DND-41 (cell line): ENCODE results near the gene SLC6A3.

Experiments
- ATAC-seq: fragments of 200-7000 bp; cut with Tn5 transposase; 3 replicates; pipeline ENCODE4 v1.9.1; 2021; ENCODE audit warnings: low read depth; ENCODE audit not compliant: insufficient read depth
- DNase-seq: peaks from one replicate; pipeline ENCODE4 v3.0.0-alpha.2; 2020
- H2AFZ ChIP-seq: 2 replicates; pipeline ENCODE4 v1.6.0; 2012; ENCODE audit warnings: low read depth, low read length
- H3K27ac ChIP-seq: 2 replicates; pipeline ENCODE4 v1.5.1; 2012; ENCODE audit warnings: low read length, inconsistent platforms
- H3K27me3 ChIP-seq: fragments of 200-600 bp; sonication (generic); 2 replicates; pipeline ENCODE4 v1.6.0; 2012; ENCODE audit warnings: low read length, mild to moderate bottlenecking, inconsistent platforms; ENCODE audit not compliant: insufficient read depth, poor library complexity
- H3K36me3 ChIP-seq: 2 replicates; pipeline ENCODE4 v1.5.1; 2012; ENCODE audit warnings: low read length, inconsistent platforms; ENCODE audit not compliant: insufficient read depth
- H3K4me1 ChIP-seq: 2 replicates; pipeline ENCODE4 v1.5.1; 2012; ENCODE audit warnings: mild to moderate bottlenecking, low read length; ENCODE audit not compliant: insufficient read depth
- H3K4me2 ChIP-seq: 2 replicates; pipeline ENCODE4 v1.6.0; 2012; ENCODE audit warnings: mild to moderate bottlenecking, moderate library complexity, low read length, inconsistent platforms; ENCODE audit not compliant: insufficient read depth
- H3K4me3 ChIP-seq, 2 experiments: fragments of 200-600 bp in 1 of 2; shearing (Covaris generic) in 1 of 2; 2 replicates each; pipeline ENCODE4 v1.5.1; 2012 to 2016; ENCODE audit warnings: inconsistent platforms in 2 of 2, low read length in 2 of 2, mild to moderate bottlenecking in 2 of 2, low read depth in 1 of 2, moderate library complexity in 1 of 2
- H3K79me2 ChIP-seq: 2 replicates; pipeline ENCODE4 v1.6.0; 2012; ENCODE audit warnings: low read length, inconsistent platforms; ENCODE audit not compliant: insufficient read depth
- H3K9ac ChIP-seq: 2 replicates; pipeline ENCODE4 v1.6.0; 2012; ENCODE audit warnings: low read depth, mild to moderate bottlenecking, inconsistent platforms, low read length, moderate library complexity
- H3K9me3 ChIP-seq: 2 replicates; pipeline ENCODE4 v1.5.1; 2012; ENCODE audit warnings: low read length, moderate library complexity, mild to moderate bottlenecking, inconsistent platforms; ENCODE audit not compliant: insufficient read depth, severe bottlenecking
- H4K20me1 ChIP-seq: 2 replicates; pipeline ENCODE4 v1.6.0; 2012; ENCODE audit warnings: low read length; ENCODE audit not compliant: insufficient read depth
- CTCF ChIP-seq: IDR thresholded peaks from 2 replicates; pipeline ENCODE4 v1.5.1; 2012; ENCODE audit warnings: borderline replicate concordance, low read length, moderate library complexity, mild to moderate bottlenecking; ENCODE audit not compliant: poor library complexity, severe bottlenecking; ENCODE audit errors: extremely low read depth
- EZH2 ChIP-seq: IDR thresholded peaks from 3 replicates; pipeline ENCODE4 v1.6.1; 2012; ENCODE audit warnings: borderline replicate concordance, low read depth, mild to moderate bottlenecking, moderate library complexity, low read length, inconsistent platforms; ENCODE audit not compliant: severe bottlenecking

Gene SLC6A3

GRCh38 chr5:1470762-1471211 is 25.5 kb upstream of the SLC6A3 start:
- Histone ChIP-seq H3K4me3 (no peak overlapping the region), H3K36me3 (peaks cover 83% of the 10 kb centered on the region), H3K9ac (no peak overlapping the region), H3K27ac (no peak overlapping the region), H2AFZ (no peak overlapping the region), H3K4me2 (no peak overlapping the region), H3K27me3 (no peaks in the 10 kb centered on the region), H3K79me2 (no peaks in the 10 kb centered on the region), H3K9me3 (peaks cover 1% of the 10 kb centered on the region), H4K20me1 (no peaks in the 10 kb centered on the region), H3K4me1 (no peaks in the 10 kb centered on the region)
- TF ChIP-seq EZH2, result no peak
- TF ChIP-seq CTCF, result no peak
- ATAC-seq (no peak), DNase-seq (no peak)

- no peaks in the 10 kb centered on the region for H3K4me1 ChIP-seq
- TF ChIP-seq EZH2 (no peak), CTCF (peak; percentile 10)
- no peak overlapping the region for H3K9ac ChIP-seq
- H3K27me3 ChIP-seq, result no peaks in the 10 kb centered on the region
- no peak overlapping the region for H3K4me3 ChIP-seq
- H2AFZ ChIP-seq, result no peak overlapping the region
- H4K20me1 ChIP-seq, result no peaks in the 10 kb centered on the region; the same call in 1 of the 2 replicates
- H3K4me2 ChIP-seq, result no peak overlapping the region
- no peaks in the 10 kb centered on the region for H3K79me2 ChIP-seq
- H3K9me3 ChIP-seq, result peaks cover 2% of the 10 kb centered on the region
- ATAC-seq (no peak), DNase-seq (no peak)
- peaks cover 83% of the 10 kb centered on the region for H3K36me3 ChIP-seq
- H3K27ac ChIP-seq, result peak overlapping the region; percentile 14; the same call in 1 of the 2 replicates
Observed at GRCh38 chr5:1468629-1469527, 23.6 kb upstream of the SLC6A3 start.

GRCh38 chr5:1468247-1468612 is 23.0 kb upstream of the SLC6A3 start:
- H3K9ac ChIP-seq, result no peak overlapping the region
- H3K79me2 ChIP-seq, result no peaks in the 10 kb centered on the region
- no peaks in the 10 kb centered on the region for H3K27me3 ChIP-seq
- no peak overlapping the region for H3K4me2 ChIP-seq
- peaks cover 2% of the 10 kb centered on the region for H3K9me3 ChIP-seq
- H4K20me1 ChIP-seq, result no peaks in the 10 kb centered on the region; the same call in 1 of the 2 replicates
- no peak overlapping the region for H2AFZ ChIP-seq
- ATAC-seq (peak; percentile 56; the same call in 2 of the 3 replicates), DNase-seq (peak; percentile 48)
- TF ChIP-seq CTCF (peak; percentile 78), EZH2 (no peak)
- no peak overlapping the region for H3K27ac ChIP-seq
- H3K4me1 ChIP-seq, result no peaks in the 10 kb centered on the region
- H3K36me3 ChIP-seq, result peaks cover 83% of the 10 kb centered on the region
- H3K4me3 ChIP-seq, result no peak overlapping the region
